ENCODE measurements around the gene GPR84. TPM values are rescaled to one million over a fixed set of nuclear protein-coding genes. Genes with fewer than 3 reads are reported as not detected.
A peak's percentile ranks its signal among the peaks of the same experiment; 100 is the strongest.
"Not testable (repeated sequence)": the region's sequence is repeated elsewhere in the genome, so short reads cannot be mapped to it uniquely, and the experiment has no call there.

The GPR84 gene
- total RNA-seq, 1 donor from 2014 or later: 0.22 TPM

DNA sequence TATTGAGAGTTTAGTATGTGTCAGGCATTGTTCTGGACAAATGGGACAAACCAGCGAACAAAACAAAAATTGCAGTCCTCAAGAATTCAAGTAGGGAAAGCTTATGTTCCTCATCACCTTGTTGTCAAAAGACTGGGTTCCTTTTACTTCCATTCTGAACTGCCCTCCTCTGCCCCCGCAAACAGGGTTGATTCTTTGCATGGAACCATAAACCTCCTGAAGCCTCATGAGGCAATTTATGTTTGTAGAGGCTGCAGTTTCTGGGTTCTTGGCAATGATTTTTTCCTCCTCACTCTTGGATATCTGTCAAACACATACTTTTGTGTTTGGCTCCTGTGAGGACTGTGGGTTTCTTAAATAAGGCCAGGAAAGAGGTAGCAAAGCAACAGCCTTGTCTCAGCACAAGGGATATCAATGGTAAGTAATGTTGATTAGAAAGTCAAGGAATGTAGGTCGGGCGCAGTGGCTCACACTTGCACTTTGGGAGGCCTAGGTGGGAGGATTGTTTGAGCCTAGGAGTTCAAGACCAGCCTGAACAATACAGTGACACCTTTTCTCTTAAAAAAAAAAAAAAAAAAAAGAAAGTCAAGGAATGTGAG is 25.5 kb downstream of the GPR84 start:
- ATAC-seq (no peak), DNase-seq (ENCODE audit: missing footprints) (no peak)
- intact Hi-C loops (cut with DNase I): loop anchor here (2.0 kb wide), 1 partner anchor 20 kb away; no protein-coding TSS in a partner anchor

DNA sequence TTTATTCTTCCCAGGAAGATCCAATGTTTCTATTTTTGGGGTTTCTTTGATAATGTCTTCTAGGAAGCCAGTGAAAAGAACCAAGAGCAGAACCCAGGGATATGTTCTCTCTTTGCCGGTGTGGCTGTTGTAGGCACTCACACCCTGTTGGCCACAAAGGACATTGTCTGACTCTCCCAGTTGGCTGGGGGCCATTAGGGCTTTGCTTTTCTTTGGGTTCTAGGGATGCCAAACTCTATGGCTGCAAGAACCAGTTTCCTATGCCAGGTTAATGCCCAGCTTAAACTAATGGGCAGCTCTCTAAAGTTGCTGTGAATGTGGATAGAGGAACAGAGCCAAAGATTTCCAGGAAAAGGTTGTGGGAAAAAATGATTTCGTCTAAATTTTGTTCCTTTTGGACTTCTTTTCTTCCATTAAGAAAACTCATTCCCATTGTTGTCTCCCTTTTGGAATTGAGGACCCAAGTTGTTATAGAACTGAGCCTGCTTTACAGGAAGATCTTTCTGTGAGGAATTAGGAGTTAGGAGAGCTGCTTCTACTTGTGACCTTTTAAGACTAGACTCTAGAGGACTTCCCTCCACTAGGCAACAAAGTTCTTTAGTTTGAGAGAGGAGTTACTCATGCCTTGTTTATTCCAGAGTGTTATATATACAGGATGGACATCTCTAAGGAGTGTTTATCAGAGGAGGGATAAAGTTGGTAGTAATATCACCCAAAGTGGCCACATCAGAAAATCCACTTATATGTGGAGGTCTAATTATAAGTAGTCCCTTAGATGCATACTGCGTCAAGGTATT is 26.2 kb downstream of the GPR84 start:
- no peak for DNase-seq (ENCODE audit: missing footprints)
- peak; percentile 56 for ATAC-seq

DNA sequence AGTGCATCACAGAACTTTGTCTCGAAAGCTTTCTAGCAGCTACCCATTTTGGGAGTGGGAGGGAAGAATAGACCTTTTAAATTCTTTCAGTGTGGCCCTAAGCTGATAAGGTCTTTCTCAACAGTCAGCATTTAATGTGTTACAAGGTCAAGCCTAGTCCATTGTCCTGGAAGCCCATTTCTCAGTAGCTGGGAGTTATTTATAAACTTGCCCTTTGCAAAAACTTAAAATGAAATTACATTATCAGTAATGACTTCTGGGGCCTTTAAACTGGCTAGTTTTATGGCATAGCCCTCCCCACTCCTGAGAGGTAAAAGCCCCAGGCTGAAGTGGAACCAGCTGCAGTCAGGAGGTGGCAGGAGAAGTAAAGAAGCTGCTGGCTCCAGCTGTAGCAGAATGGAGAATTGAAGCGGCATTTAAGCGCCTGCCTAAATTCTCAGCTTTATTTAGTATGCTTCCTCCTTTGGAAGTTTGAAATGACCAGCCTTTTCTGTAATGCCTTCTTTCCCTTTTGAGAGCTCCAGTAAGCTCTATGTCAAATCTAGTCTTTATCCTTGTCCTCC is 26.9 kb downstream of the GPR84 start:
- intact Hi-C loops (cut with DNase I): no loop called here

More for the DNA sequence above, 26.2 kb downstream of the GPR84 start:
- intact Hi-C loops (cut with DNase I): loop anchor here (2.0 kb wide), 1 partner anchor 21 kb away; no protein-coding TSS in a partner anchor

DNA sequence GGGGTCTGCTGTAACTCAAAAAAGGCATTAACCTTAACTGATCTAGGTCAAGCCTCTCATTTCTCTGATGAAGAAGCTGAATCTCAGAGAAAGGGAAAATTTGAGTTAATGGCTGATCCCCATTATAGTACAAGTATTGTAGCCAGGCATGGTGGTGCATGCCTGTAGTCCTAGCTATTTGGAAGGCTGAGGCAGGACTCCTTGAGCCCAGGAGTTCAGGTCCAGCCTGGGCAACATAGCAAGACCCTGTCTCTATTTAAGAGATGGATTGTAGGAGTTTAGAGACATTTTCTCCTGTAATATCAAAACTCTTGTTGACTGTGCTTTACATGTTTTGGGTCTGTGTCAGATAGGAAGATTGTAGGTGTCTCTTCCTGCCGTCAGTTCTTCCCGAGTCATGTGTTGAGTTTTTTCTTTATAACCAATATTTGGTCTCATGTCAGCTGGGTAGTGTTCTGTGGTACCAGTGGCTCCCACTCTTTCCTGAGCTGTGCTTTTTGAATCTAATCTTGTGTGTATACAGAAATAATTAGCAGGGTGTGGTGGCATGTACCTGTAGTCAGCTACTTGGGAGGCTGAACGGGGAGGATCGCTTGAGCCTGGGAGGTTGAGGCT is 30.8 kb downstream of the GPR84 start:
- intact Hi-C loops (cut with DNase I): no loop called here
- ATAC-seq (no peak), DNase-seq (ENCODE audit: missing footprints) (no peak)

More for the DNA sequence above, 26.9 kb downstream of the GPR84 start:
- ATAC-seq (peak; percentile 62), DNase-seq (ENCODE audit: missing footprints) (no peak)

DNA sequence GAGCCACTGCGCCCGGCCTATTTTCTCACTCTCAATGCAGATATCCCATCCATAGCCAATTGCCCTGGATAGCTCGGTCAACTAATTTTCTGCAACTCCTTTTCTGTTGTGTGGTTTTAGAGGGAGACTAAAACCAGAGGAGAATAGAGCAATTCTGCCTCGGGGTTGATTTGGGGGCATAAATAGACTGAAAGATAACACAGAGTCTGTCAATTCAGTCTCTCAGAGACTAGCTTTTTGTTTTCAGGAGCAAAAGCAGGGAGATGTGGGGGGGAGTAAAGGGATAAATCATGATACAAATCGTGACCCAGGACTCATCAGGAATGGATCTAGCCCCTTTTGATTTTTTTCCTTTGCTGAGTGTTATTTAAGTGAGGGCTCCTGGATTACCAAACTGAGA is 32.8 kb downstream of the GPR84 start:
- DNase-seq (ENCODE audit: missing footprints) (no peak), ATAC-seq (no peak)
- intact Hi-C loops (cut with DNase I): no loop called here

DNA sequence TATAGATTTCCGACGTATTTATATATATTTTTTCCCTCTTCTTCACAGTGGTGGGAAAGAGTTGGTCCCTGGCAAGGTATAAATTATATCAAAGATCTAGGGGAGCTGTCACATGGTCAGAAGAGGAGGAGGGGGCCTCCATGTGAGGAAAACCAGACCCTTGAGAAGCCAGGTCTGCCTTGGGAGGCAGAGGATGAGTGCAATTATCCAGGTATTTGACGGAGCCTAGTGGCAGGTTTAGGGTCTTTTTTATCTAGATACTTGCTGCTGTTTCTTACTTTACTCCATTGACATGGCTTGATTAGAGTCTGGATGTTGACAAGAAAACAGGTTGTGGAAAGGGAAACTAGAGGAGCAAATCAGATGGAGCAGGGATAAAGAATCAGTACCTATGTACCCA is 33.8 kb downstream of the GPR84 start:
- ATAC-seq: no peak
- no peak for DNase-seq (ENCODE audit: missing footprints)
- intact Hi-C loops (cut with DNase I): no loop called here

DNA sequence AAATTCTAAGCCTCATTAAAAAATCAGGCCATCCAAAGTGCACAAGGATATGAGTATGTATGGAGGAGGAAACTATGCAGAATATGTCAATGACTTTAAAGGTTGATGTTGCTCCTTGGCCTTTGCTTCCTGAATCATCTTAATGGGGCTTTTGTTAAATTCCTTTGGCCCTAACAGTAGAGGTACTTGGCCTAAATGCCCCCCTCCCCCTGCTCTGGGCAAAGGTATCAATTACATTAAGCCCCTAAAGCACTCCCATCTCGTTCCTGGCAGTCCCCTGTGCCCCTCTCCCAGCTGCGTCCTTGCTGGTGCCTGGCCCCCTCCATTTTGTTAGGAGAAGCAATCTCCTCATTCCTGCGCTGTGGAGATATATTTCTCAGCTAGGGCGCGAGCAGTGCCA is 34.5 kb downstream of the GPR84 start:
- intact Hi-C loops (cut with DNase I): no loop called here
- ATAC-seq: no peak

DNA sequence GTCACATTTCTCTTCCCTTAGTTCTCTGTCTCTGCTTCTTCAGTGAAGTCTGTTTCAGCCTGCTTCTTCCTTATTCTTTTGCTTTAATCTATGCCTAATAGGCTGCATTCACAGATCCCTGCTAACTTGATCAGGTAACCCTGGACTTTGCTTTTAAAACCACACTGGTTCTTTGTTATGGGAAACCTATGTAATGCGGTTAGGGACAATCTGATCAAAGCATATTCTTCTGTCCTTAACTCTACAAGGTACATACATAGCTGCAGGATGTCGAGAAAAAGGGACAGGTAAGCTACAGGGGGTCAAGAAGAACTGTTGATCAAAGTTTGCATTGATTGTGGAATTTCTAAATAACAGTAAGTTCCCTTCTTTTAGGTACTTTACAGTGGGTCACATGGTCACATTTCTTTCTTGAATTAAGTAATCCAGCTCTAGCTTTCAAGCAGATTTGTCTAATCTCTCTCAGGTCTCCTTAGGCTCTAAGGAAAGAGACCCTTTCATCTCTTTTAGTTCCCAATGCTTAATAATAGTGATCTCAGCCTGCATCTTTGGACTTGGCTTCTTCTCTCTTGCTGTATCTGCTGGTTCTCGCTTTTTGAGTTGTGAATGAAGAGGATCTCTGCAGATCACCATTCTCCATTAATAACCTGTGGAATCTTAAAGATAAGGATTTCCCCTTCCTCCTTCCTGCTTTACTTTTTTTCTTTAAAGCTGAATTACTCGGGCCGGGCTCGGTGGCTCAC is 35.5 kb downstream of the GPR84 start:
- ATAC-seq: no peak
- DNase-seq (ENCODE audit: missing footprints): no peak
- intact Hi-C loops (cut with DNase I): no loop called here

More for the DNA sequence above, 34.5 kb downstream of the GPR84 start:
- DNase-seq (ENCODE audit: missing footprints): no peak

DNA sequence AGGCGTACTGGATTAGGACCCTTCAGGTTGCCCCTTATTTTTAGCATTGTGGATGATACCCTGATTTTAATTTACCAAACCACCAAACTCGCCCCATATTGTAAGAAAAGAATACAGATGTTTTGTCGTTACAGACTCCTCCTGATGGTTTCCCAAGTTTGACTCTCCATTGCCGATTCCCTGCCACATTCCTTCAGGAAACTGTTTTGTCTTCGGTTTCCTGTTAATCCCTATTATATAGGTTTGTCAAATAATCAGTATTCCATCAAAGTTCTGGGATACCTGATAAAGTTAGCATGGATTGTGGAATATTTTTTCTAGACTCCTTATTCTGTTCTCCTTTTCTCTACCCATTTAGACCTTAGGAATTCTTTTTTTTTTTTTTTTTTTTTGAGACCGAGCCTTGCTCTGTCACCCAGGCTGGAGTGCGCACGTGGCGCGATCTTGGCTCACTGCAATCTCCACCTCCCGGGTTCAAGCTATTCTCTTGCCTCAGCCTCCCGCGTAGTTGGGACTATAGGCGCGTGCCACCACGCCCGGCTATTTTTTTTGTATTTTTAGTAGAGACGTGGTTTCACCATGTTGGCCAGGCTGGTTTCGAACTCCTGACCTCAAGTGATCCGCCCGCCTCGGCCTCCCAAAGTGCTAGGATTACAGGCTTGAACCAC is 38.7 kb downstream of the GPR84 start:
- intact Hi-C loops (cut with DNase I): loop anchor here (1.0 kb wide), 1 partner anchor 44 kb away; no protein-coding TSS in a partner anchor
- not testable (repeated sequence) for DNase-seq (ENCODE audit: missing footprints)

DNA sequence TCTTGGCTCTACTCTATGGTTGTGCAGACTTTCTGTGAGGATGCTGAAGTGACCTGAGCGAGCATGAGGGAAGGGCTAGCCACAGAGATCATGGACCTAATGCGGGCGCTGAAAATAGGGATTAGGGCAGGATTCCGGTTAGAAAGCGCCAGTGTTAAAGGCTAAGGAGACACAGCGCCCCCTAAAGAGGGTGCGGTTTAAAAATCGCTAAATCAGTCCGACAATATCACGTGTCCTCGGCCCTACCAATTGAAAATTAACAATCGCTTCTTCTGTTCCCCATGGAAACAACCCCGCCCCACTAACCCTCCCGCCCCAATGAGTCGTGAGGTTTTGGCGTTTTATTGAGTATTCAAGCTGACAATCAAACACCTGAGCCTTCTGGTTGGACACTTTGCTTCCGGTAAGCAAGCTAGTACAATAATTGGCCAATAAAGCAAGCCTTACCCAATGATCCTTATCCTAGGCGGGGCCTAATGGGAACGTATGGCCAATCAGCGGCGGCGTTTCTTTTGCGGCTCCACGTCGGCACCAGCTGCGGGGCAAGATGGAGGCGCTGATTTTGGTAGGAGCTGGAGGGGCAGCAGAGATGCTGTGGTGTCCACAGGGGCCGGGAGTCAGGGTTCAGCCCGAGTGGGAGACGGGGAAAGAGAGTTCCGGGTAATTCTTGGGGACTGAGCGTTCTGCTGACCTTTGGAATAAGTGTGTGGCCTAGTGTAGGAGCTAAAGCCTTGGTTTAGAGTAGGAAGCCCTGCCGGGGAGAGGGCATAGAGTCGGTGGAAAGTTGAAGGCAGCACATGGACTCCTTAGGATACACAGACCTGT is 39.5 kb downstream of the GPR84 start, which contains the start of gene COPZ1:
TSS of gene COPZ1 (plus strand) at position 515 of the 825 bp plus-strand sequence. CDS start at position 548, 33 bp downstream.
- intact Hi-C loops (cut with DNase I): loop anchor here (1.0 kb wide), 1 partner anchor 44 kb away; no protein-coding TSS in a partner anchor
- DNase-seq (ENCODE audit: missing footprints): peak; percentile 96
- ATAC-seq: peak; percentile 98

More for the DNA sequence above, 38.7 kb downstream of the GPR84 start:
- not testable (repeated sequence) for ATAC-seq

DNA sequence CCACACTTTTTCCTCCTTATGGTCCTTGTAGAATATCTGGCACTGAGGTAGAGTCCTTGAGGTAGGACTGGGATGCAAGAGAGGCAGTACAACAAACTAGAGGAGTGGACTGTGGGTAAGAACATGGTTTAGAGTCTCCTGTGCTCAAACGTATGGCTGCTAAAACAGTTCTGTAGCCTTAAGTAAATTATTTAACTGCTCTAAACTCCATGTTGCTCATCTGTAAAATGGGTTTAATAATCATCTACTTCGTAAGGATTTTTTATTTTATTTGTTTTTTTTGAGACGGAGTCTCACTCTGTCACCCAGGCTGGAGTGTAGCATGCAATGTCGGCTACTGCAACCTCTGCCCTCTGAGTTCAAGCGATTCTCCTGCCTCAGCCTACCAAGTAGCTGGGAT is 42.9 kb downstream of the GPR84 start:
- no peak for ATAC-seq
- no peak for DNase-seq (ENCODE audit: missing footprints)
- intact Hi-C loops (cut with DNase I): no loop called here

Small RNA genes within 50 kb of the gene (microRNA-seq; reads per million reads assigned to microRNA genes)
- 211 reads per million, percentile 60 among the genes with 10 or more reads in this experiment for gene MIR148B

Other genes with a start within 250 kb of the GPR84 start
- 17.6 TPM for gene SMUG1, start 175.5 kb downstream of the GPR84 start, total RNA-seq
- gene CBX5, start 84.4 kb downstream of the GPR84 start, total RNA-seq: 43.0 TPM
- gene HNRNPA1, start 83.8 kb downstream of the GPR84 start, total RNA-seq: 371 TPM
- gene NFE2, start 63.5 kb downstream of the GPR84 start, total RNA-seq: 1.1 TPM
- gene COPZ1, start 39.4 kb downstream of the GPR84 start, total RNA-seq: 130 TPM
- 11.6 TPM for gene ZNF385A, start 20.2 kb upstream of the GPR84 start, total RNA-seq
- 53.5 TPM for gene ITGA5, start 54.8 kb upstream of the GPR84 start, total RNA-seq
- 0.38 TPM for gene GTSF1, start 109.1 kb upstream of the GPR84 start, total RNA-seq
- 10.7 TPM for gene NCKAP1L, start 133.3 kb upstream of the GPR84 start, total RNA-seq
- 2.7 TPM for gene PDE1B, start 185.1 kb upstream of the GPR84 start, total RNA-seq
- gene PPP1R1A, start 224.2 kb upstream of the GPR84 start, total RNA-seq: 239 TPM